ENCODE measurements around the gene SLC2A9.

GRCh38 chr4:9989918-9990635 lies 31.2 kb downstream of the SLC2A9 start:
- no peak for TF ChIP-seq CTCF (IDR thresholded peaks at IDR 0.05)
- no peak for TF ChIP-seq POLR2AphosphoS5 (IDR thresholded peaks at IDR 0.05)
- no peak for TF ChIP-seq POLR2A (IDR thresholded peaks at IDR 0.05)
